GM19324 (cell line): ENCODE results near the gene EIF2D.

Source experiments
- ATAC-seq: cut with Tn5 transposase; IDR thresholded peaks from one replicate; pipeline ENCODE4 v1.9.1; 2021; ENCODE audit warnings: mild to moderate bottlenecking, moderate library complexity; ENCODE audit not compliant: unreplicated experiment, low FRiP score

The EIF2D gene

DNA sequence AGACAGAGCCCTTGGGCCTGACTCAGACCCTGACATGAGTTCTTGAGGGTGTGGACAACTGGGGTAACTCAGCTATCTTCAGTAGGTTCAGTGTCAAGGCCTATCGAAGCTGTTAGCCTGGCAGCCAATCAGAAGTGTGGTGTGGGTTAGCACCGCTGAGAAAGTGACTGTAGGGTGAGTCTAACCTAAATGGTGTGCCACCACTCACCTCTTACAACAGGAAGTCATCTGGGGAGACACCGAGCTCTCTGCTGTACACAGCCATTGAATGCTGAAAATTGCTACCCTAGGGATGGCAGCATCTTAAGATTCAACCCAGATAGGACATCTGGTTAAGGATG lies 60.3 kb downstream of the EIF2D start:
- no peak for ATAC-seq

DNA sequence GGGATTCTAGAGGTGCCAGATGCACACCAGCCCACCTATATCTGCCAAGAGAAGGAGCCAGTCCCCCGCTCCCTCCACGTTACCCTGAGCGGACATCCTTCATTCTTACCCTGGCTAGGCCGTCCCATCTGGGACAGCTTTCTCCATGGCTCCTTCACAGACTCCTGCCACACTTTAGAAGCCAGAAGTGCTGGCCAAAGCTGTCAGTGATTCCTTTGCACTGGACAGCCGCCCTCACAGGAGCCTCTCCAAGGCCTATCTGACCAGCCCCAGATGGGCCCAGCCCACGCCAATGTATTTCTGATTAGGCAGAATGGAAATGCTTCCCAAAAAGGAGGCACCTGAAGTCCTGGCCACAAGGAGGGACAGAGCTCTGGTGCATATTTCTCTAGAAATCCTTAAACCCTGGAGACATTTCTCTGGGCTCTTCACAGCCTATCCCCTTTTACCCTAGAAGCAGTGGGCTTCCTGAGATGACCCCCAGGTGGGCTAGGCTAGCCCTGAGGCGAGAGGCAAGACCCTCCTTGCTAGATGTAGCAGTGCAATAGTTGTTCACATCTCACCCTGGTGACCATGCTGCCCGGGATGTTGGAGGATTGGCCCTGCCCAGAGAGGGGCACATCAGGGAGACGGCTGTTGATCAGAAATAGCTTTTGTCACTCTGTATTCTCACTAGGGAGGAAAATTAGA lies 60.8 kb downstream of the EIF2D start:
- ATAC-seq, result no peak

DNA sequence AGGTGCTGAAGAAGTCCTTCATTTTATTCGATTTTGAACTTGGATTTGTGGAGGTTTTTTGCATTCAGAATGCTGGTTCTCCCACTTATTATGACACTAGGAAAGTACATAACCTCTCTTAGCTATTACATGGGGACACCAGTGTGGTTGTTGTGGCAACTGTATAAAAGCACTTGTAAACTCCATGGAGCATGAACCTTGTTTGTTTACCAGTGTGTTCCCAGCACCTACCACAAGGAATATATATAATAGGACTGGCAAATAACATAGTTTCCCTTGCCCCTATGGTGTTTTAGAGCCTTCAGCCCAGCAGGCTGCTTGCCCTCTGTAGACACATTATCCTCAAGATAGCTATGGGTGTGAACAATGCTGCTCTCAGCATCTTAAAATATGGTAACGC lies 61.8 kb downstream of the EIF2D start:
- ATAC-seq, result no peak

DNA sequence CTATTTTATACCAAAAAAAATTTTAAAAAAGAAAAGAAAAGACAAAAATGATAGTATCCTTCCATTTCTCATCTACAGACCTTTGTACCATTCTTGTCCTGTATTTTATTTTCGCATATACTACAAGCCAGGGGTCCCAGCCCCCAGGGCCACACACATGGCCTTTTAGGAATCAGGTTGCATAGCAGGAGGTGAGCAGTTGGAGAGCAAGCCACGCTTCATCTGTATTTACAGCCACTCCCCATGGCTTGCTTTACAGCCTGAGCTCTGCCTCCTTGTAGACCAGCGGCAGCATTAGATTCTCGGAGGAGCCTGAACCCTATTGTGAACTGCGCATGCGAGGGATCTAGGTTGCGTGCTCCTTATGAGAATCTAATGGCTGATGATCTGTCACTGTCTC lies 65.2 kb downstream of the EIF2D start:
- ATAC-seq, result no peak

DNA sequence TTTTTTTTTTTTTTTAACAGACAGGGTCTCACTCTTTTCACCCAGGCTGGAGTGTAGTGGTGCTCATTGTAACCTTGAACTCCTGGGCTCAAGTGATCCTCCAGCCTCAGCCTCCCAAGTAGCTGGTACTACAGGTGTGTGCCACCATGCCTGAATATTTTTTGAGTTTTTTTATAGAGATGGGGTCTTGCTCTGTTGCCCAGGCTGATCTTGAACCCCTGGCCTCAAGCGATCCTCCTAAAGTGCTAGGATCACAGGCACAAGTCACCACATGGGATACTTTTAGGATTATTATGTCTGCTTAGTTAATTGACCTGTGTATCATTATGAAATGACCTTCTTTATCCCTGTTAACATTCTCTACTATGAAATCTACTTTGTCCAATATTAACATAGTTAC lies 66.9 kb downstream of the EIF2D start:
- no peak for ATAC-seq

DNA sequence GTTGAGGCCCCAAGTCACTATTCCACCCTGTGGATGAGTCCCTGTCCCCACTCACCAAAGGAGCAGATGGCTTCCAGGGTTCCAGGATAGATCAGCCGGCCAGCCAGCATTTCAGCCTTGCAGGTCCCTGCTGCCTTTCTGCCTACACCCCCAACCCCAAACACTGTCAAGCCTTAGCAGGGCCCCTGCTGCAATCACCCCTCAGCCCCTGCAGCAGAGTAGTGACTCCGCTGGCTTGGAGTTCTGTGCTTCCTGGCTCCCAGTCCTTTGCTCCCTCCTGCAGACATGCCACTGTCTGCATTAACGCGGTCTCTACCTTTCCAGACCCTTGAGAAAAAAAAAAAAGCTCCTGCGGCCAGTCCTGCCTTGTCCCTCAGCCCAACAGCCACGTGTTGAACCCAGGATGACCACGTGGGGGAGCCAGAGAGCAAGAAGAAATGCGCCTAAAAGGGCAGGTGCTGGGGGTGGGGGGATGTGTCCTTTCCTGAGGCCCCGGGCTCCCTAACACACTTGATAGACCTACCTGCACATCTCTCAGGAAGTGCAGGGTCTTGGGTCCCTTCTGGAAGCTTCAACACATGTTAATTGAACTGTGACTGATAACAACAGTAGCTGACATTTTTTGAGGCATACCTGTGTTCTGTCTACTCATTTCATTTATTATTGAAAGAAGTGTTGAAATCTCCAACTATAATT lies 67.6 kb downstream of the EIF2D start:
- no peak for ATAC-seq
